HEK293 (cell line): ENCODE results near the gene RHOV.

Source experiments
- ELK4 ChIP-seq: IDR thresholded peaks from 2 replicates; pipeline ENCODE4 v1.6.1; 2011; ENCODE audit warnings: mild to moderate bottlenecking, low read depth, low read length, borderline replicate concordance
- PRDM1 ChIP-seq: fragments of 450-650 bp; formaldehyde crosslinking; IDR thresholded peaks from 2 replicates; pipeline ENCODE4; 2016; ENCODE audit warnings: missing biosample characterization, missing genetic modification characterization
- SETDB1 ChIP-seq: IDR thresholded peaks from one replicate; pipeline ENCODE4 v1.6.1; 2017; ENCODE audit warnings: mild to moderate bottlenecking, low read length, moderate library complexity, mixed read lengths; ENCODE audit not compliant: insufficient read length
- ZNF10 ChIP-seq: fragments of 450-650 bp; formaldehyde crosslinking; IDR thresholded peaks from 2 replicates; pipeline ENCODE4 v1.5.1; 2017; ENCODE audit warnings: missing biosample characterization, missing genetic modification characterization
- ZNF302 ChIP-seq: fragments of 450-650 bp; formaldehyde crosslinking; IDR thresholded peaks from 2 replicates; pipeline ENCODE4 v1.5.1; 2016; ENCODE audit warnings: missing biosample characterization, missing genetic modification characterization, low read depth
- ZNF544 ChIP-seq: fragments of 450-650 bp; formaldehyde crosslinking; IDR thresholded peaks from 2 replicates; pipeline ENCODE4 v1.5.0; 2017; ENCODE audit warnings: missing biosample characterization, missing genetic modification characterization
- ZNF558 ChIP-seq: fragments of 450-650 bp; formaldehyde crosslinking; IDR thresholded peaks from 2 replicates; pipeline ENCODE4 v1.5.1; 2016; ENCODE audit warnings: missing biosample characterization, missing genetic modification characterization
- ZSCAN5A ChIP-seq: fragments of 450-650 bp; formaldehyde crosslinking; IDR thresholded peaks from 2 replicates; pipeline ENCODE4 v1.5.1; 2016; ENCODE audit warnings: missing biosample characterization, missing genetic modification characterization
- TF ChIP-seq, protein P1 (sequence below): fragments of 450-650 bp; formaldehyde crosslinking; IDR thresholded peaks from 2 replicates; pipeline ENCODE4 v1.5.1; 2016; ENCODE audit warnings: missing biosample characterization, missing genetic modification characterization
- TF ChIP-seq, protein P2 (sequence below): fragments of 450-650 bp; formaldehyde crosslinking; IDR thresholded peaks from 2 replicates; pipeline ENCODE4 v1.5.1; 2016; ENCODE audit warnings: missing biosample characterization, missing genetic modification characterization
- TF ChIP-seq, protein P3 (sequence below): fragments of 450-650 bp; formaldehyde crosslinking; IDR thresholded peaks from 2 replicates; pipeline ENCODE4 v1.5.1; 2017; ENCODE audit warnings: missing biosample characterization, missing genetic modification characterization

- TF ChIP-seq ZNF544 (tag by site-specific recombination): no peak
- TF ChIP-seq, protein P1, sequence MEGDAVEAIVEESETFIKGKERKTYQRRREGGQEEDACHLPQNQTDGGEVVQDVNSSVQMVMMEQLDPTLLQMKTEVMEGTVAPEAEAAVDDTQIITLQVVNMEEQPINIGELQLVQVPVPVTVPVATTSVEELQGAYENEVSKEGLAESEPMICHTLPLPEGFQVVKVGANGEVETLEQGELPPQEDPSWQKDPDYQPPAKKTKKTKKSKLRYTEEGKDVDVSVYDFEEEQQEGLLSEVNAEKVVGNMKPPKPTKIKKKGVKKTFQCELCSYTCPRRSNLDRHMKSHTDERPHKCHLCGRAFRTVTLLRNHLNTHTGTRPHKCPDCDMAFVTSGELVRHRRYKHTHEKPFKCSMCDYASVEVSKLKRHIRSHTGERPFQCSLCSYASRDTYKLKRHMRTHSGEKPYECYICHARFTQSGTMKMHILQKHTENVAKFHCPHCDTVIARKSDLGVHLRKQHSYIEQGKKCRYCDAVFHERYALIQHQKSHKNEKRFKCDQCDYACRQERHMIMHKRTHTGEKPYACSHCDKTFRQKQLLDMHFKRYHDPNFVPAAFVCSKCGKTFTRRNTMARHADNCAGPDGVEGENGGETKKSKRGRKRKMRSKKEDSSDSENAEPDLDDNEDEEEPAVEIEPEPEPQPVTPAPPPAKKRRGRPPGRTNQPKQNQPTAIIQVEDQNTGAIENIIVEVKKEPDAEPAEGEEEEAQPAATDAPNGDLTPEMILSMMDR (tag by site-specific recombination): no peak
- no peak for TF ChIP-seq ZNF10 (tag by site-specific recombination)
- no peak for TF ChIP-seq ZSCAN5A (tag by site-specific recombination)
- no peak for TF ChIP-seq PRDM1
- TF ChIP-seq, protein P2, sequence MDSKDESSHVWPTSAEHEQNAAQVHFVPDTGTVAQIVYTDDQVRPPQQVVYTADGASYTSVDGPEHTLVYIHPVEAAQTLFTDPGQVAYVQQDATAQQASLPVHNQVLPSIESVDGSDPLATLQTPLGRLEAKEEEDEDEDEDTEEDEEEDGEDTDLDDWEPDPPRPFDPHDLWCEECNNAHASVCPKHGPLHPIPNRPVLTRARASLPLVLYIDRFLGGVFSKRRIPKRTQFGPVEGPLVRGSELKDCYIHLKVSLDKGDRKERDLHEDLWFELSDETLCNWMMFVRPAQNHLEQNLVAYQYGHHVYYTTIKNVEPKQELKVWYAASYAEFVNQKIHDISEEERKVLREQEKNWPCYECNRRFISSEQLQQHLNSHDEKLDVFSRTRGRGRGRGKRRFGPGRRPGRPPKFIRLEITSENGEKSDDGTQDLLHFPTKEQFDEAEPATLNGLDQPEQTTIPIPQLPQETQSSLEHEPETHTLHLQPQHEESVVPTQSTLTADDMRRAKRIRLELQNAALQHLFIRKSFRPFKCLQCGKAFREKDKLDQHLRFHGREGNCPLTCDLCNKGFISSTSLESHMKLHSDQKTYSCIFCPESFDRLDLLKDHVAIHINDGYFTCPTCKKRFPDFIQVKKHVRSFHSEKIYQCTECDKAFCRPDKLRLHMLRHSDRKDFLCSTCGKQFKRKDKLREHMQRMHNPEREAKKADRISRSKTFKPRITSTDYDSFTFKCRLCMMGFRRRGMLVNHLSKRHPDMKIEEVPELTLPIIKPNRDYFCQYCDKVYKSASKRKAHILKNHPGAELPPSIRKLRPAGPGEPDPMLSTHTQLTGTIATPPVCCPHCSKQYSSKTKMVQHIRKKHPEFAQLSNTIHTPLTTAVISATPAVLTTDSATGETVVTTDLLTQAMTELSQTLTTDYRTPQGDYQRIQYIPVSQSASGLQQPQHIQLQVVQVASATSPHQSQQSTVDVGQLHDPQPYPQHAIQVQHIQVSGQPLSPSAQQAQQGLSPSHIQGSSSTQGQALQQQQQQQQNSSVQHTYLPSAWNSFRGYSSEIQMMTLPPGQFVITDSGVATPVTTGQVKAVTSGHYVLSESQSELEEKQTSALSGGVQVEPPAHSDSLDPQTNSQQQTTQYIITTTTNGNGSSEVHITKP (tag by site-specific recombination): no peak; the same call in 1 of the 2 replicates
- no peak for TF ChIP-seq SETDB1
- TF ChIP-seq ELK4: no peak
- TF ChIP-seq ZNF302 (tag by site-specific recombination): no peak
- TF ChIP-seq, protein P3, sequence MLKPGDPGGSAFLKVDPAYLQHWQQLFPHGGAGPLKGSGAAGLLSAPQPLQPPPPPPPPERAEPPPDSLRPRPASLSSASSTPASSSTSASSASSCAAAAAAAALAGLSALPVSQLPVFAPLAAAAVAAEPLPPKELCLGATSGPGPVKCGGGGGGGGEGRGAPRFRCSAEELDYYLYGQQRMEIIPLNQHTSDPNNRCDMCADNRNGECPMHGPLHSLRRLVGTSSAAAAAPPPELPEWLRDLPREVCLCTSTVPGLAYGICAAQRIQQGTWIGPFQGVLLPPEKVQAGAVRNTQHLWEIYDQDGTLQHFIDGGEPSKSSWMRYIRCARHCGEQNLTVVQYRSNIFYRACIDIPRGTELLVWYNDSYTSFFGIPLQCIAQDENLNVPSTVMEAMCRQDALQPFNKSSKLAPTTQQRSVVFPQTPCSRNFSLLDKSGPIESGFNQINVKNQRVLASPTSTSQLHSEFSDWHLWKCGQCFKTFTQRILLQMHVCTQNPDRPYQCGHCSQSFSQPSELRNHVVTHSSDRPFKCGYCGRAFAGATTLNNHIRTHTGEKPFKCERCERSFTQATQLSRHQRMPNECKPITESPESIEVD: no peak
- no peak for TF ChIP-seq ZNF558 (tag by site-specific recombination)
These were observed 50.3 kb downstream of the RHOV start for GRCh38 chr15:40823572-40824343.
